ENCODE data around the gene FBRS.
"Not testable (repeated sequence)": the region's sequence is repeated elsewhere in the genome, so short reads cannot be mapped to it uniquely, and the experiment has no call there.

Gene FBRS

DNA sequence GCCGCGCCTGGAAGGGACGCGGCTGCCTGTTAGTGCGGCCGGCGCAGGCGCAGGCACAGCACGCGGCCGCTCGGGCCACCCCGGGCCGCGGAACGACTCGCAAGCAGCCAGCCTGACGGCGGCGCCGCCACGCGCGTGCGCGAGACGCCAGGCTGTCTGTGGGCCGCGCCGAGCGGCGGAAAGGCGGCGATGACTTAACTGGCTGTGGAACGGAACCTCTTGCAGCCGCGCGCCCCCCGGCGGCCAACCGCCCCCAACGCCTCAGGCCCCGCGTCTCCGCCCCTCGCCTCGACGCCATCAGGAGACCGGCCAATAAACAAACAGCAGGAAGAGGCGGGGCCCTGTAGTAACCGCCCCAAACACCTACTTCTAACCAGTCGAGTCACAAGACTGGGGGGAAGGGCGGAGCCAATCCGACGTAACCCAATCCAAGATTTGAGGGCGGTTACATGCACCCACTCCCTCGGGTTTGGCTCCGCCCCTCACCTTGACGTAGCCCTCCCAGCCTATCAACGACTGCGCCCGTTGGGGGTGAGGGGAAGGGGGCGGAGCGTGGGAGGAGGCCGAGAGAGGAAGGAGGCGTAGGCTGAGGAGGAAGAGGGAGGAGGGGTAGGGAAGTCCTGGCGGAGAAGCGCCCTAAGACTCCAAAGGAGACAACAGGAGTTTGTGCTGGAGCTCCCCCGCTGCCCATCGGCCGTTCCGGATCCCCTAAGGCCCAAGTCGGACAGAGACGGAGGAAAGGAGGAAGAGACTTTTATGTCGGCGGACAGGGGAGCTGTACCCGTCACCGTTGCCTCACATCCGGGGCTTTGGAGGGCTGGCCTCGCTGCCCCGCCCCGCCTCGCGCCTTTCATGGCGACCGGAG, at the start of gene FBRS:
TSS of gene FBRS (plus strand) at position 566 of the 865 bp plus-strand sequence. CDS start 1,088 bp downstream, outside the sequence.
- peak; percentile 100 for DNase-seq

GRCh38 chr16:30609002-30609925, 49.0 kb upstream of the FBRS start:
- peak; percentile 87 for DNase-seq

DNA sequence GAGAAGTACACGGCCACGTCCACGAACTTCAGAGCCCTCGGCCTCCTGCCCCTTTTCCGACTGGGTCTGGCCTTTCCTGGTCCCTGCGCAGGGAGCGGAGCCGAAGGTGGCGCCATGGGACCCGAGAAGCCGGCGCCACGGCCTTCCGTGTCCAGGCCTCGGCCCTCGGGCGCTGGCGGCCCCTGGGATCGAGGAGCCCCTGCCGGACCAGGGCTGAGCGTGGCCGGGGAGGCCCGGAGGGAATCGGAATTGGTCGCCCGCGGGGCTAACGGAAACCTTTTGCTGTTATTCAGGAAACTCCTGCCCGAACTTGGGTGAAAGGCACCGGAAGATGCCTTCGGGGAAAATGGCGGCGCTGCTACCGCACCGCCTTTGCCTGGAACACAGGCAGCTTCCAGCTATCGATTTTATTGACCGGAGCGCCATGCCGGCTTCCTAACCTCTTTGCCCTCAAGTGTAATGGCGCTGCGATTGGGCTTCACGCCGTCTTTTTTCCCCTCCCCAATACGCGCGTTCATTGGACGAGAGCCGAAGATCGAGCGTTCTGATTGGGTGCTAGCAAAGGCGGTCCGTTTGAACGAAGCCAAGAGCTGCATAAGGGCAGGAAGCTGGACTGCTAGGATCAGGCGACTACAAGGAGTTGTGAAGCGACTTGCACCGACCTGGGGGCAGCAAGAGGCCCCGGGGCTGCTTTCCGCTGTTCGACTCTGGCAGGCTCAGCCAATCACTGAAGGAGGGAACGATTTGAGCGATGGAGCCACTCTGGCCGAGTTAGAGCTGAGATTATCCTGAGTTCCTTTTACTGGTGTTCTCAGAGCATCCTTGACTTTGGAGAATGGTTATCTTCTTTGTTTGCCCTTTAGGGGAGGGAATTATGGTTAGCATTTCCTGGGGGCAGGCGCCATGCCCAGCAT, 48.0 kb upstream of the FBRS start, which contains the start of gene ZNF689:
TSS of gene ZNF689 (minus strand) at position 464 of the 914 bp plus-strand sequence. CDS start at position 116, 348 bp downstream.
- peak; percentile 99 for DNase-seq

DNA sequence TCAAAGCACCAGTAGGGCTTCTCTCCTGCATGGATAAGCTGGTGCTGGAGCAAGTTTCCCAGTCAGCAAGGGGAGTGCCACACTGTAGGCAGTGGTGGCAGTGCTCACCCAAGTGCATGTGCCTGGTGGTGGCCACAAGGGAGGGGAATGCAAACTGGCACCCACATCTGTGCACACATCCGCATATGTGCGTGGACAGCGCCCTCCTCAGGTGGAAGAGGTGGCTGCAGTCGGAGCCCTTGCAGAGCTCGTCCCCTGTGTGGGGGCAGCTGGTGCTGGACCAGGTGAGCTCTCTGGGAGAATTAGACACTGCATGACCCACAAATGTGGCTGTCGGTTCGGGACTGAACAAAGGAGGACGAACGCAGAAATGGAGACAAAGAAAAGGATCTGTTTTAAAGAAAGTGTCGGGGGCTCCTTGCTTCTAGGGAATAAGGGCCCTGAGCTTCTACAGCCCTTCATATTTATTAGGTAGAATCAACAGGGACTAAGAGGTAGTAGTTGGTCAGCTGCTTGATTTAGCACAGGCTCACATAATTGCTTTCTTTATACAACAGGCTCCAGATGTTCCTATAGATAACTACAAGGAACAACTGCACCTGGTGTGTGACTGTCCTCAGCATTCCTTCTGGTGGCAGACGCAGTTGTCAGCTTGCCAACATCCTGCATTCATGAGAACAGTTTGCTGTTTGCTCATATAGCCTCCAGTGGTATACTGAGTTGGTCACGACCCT, 42.7 kb upstream of the FBRS start:
- DNase-seq = peak; percentile 84

DNA sequence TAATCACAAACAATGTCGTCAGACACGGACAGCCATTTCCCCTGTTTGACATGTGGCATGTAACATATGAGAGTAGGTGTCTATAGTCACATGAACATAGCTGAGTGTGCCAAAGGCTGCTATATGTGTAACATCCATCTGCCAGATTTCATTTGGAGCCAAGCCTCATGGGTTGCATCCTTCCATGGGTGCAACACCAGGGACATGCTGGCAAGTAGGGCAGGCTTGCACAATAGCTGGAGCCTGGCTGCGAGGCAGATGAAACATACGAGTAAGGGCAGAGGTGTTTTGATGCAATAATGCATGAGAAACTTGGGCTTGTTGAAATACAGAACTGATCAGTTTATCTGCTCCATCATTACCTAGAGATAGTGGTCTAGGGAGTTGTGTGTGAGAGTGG, 39.0 kb upstream of the FBRS start:
- DNase-seq = no peak

- no peak for DNase-seq
Measured at GRCh38 chr16:30619638-30620037, 38.6 kb upstream of the FBRS start.

GRCh38 chr16:30620169-30620568, 38.1 kb upstream of the FBRS start:
- DNase-seq = no peak

DNA sequence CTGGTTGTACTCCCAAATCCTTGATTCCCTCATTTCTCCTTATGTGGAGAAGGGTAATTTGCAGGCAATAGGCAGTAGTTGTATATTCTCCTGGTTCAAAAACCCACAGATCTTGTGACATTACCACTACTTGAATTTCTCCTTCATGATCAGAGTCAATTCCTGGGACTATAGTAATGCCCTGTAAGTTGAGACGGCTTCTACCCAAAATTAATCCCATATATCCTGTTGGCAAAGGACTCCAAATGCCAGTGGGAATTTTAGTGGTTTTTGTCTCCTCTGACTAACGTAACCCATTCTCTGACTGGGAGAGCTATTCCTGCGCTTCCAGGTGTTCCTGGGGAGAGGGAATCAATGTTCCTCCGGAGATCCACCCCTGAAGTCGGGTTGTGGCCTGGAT, 36.5 kb upstream of the FBRS start:
- no peak for DNase-seq

- DNase-seq = no peak
Measured at GRCh38 chr16:30622455-30623032, 35.7 kb upstream of the FBRS start.

DNA sequence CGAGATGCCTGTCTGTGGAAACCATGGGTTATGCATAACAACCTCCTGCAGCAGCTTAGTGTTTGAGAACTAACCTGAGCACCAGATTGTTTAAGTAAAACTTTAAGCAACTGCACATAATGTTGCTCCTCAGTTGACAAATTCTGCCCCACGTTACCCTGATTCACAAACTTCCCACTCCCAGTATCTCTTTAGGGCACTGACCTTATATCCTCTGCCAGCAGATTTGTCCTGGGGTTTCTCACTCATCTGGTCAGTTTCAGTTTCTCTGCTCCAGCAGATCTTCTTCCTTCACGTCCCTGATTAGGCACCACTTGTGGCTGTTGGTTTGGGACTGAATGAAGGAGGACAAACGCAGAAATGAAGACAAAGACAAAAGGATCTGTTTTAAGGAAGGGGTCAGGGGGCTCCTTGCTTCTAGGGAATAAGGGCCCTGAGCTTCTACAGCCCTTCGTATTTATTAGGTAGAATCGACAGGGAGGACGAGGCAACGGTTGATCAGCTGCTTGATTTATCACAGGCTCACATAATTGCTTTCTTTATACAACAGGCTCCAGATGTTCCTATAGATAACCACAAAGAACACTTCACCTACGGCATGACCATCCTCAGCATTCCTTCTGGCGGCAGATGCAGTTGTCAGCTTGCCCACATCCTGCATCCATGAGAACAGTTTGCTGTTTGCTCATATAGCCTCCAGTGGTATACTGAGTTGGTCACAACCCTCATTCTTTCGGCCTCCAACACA, 34.5 kb upstream of the FBRS start:
- no peak for DNase-seq

GRCh38 chr16:30626236-30626635, 32.0 kb upstream of the FBRS start:
- no peak for DNase-seq

DNA sequence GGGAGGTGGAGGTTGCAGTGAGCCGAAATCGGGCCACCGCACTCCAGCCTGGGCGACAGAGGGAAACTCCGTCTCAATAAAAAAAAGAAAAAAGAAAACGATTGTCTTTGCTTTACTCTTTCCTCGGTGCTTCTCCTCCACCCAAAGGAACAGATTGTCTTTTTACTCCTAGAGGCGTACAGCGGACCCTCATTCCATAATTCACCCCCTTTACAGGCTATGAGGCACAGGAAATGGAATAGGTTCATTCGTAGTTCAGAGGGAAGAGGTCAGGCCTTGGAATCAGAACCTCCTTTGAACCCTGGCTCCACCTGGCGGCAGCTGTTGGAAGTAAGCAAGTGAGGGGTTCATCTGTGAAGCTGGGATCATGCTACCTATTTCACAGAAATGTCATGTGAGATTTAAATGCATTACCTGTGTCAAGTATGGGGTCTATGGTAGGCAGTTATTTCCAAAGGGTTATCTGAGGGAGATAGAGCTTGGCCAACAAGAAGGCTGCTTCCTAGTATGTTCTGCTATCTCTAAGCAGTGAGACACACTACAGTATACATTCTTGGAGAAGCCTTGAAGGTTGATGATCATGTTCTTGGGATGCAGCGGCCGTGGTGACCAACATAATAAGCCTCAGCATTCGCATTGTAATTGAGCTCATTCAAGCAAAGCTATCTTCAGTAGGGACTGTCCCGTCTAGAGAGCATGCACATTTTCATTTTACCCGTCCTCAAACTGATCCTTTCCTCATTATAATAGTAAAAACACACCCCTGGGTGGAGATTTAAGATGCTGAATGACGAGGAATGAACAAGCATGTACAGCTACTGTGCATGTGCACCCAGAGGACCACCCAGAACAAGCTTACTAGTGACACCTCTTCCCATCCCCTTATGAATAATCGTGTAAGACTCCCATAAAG, 29.3 kb upstream of the FBRS start:
- peak; percentile 98 for DNase-seq

DNA sequence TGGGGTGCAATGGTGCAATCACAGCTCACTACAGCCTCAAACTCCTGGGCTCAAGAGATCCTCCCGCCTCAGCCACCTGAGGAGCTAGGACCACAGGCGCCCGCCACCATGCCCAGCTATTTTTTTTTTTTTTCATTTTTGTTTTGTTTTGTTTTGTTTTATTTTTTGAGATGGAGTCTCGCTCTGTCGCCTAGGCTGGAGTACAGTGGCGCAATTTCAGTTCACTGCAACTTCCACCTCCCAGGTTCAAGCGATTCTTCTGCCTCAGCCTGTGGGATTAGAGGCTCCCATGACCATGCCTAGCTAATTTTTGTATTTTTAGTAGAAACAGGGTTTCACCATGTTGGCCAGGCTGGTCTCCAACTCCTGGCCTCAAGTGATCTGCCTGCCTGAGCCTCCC, 25.8 kb upstream of the FBRS start:
- not testable (repeated sequence) for DNase-seq

DNA sequence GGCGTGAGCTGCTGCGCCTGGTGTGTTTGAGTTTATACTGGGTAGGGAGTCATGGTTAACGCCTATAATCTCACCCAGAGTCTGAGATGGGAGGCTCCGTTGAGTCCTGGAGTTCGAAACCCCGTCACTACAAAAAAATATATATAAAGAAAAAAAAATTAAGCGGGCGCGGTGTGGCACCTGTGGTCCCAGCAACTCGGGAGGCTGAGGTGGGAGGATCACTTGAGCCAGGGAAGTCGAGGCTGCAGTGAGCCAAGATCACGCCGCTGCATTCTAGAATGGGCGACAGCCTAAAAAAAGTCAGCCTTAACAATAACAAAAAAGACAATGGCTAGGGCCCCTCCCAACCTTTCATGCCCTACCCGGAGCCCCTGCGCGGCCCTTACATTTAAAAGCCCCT, 24.7 kb upstream of the FBRS start:
- DNase-seq = no peak

DNA sequence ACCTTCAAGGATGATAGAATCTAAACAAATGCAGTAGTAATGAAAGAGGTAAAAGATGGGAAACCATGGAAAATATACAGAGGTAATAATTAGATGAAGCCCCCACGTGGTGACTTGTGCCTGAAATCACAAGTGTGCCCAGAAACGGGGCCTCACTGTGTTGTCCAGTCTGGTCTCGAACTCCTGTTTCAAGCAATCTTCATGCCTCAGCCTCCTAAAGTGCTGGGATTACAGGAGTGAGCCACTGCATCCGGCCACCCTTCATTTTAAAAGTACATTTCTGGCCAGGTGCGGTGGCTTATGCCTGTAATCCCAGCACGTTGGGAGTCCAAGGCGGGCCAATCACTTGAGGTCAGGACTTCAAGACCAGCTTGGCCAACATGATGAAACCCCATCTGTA, 21.6 kb upstream of the FBRS start:
- DNase-seq = no peak

DNA sequence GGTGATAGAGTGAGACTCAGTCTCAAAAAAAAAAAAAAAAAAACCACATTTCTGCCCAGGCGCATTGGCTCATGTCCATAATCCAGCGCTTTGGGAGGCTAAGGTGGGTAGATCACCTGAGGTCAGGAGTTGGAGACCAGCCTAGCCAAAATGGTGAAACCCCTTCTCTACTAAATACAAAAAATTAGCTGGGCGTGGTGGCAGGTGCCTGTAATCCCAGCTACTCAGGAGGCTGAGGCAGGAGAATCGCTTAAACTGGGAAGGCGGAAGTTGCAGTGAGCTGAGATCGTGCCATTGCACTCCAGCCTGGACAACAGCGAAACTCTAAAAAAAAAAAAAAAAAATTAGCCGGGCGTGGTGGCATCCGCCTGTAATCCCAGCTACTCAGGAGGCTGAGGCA, 21.1 kb upstream of the FBRS start:
- not testable (repeated sequence) for DNase-seq

GRCh38 chr16:30637944-30638343, 20.3 kb upstream of the FBRS start:
- DNase-seq = no peak

- no peak for DNase-seq
Measured at GRCh38 chr16:30641378-30641982, 16.8 kb upstream of the FBRS start.

DNA sequence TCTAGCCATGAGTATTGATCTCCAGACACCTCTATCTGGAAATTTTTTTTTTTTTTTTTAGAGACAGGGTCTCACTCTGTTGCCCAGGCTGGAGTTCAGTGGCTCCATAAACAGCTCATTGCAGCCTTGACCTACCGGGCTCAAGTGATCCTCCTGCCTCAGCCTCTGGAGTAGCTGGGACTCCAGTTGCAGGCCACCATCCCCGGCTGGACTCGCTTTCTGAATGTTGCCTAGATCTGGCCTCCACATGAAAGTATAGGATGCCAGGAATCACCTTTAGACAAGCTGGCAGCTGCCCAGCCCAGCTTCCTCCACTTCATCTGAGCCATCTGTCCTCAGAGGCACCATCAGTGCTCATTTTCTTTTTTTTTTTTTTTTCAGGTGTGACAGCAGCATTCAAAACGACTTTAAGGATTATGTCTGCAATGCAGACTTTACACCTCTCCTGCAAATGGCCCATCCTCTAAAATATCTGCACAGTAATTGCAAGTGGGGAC, 13.8 kb upstream of the FBRS start:
- DNase-seq = no peak
